Upper lobe of right lung (tissue), 1 donor: ENCODE data around the gene C5AR1. TPM values are rescaled to one million over a fixed set of nuclear protein-coding genes. Genes with fewer than 3 reads are reported as not detected.

Source experiments
- ATAC-seq: fragments of 200-7000 bp; cut with Tn5 transposase; one replicate; pipeline ENCODE4 v1.9.1; 2020; ENCODE audit warnings: mild to moderate bottlenecking, moderate library complexity
- DNase-seq: peaks from one replicate; pipeline ENCODE4 v3.0.0-alpha.2; 2020
- H3K27ac ChIP-seq: fragments of 200-600 bp; one replicate; pipeline ENCODE4 v1.8.0; 2022
- H3K27me3 ChIP-seq: fragments of 200-600 bp; one replicate; pipeline ENCODE4 v1.8.0; 2022; ENCODE audit warnings: mild to moderate bottlenecking
- H3K36me3 ChIP-seq: fragments of 200-600 bp; one replicate; pipeline ENCODE4 v1.8.0; 2022
- H3K4me1 ChIP-seq: fragments of 200-600 bp; one replicate; pipeline ENCODE4 v1.8.0; 2022
- H3K4me3 ChIP-seq: fragments of 200-600 bp; one replicate; pipeline ENCODE4 v1.8.0; 2022; ENCODE audit warnings: mild to moderate bottlenecking
- H3K9me3 ChIP-seq: fragments of 200-600 bp; one replicate; pipeline ENCODE4 v1.8.0; 2022
- intact Hi-C: fragments of 100-400 bp; cut with DNase I; formaldehyde crosslinking; loops from one replicate; pipeline ENCODE4 v1.11.0; 2022
- total RNA-seq: library from RNA; stranded (reverse); fragmentation: NEBNext Ultra II Directional; extraction: Animal tissue kit (Norgen Biotek cat#: 25700); gene quantifications from one replicate; pipeline ENCODE4 v1.2.1, GENCODE V29; 2021
- TF ChIP-seq, protein P1 (sequence below): fragments of 200-600 bp; IDR thresholded peaks from one replicate; pipeline ENCODE4 v1.8.0; 2022; ENCODE audit warnings: antibody characterized with exemption
- donor health status: DM: no; HTN: yes; CAD: no; lungs with severe emphysema.

C5AR1 gene
- total RNA-seq, 1 donor from 2014 or later: 58.9 TPM

DNA sequence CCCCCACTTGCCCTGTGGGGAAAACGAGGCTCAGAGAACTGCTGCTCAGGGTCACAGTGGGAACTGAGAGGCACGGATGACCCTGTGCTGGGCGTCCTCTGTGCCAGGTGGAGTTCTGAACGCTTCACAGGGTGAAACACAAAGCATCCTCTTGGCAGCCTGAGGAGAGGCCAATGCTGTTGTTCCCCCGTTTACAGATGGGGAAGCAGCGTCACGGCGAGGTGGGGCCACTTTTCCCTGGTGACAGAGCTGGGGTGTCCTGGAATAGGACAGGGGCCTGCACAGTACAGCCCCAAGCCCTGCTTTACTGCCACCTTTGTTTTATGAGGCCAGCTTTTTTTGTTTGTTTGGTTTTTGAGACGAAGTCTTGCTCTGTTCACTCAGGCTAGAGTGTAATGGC, 61.6 kb downstream of the C5AR1 start:
- ATAC-seq: no peak
- intact Hi-C loops: no loop called here

More for the DNA sequence above, 61.6 kb downstream of the C5AR1 start:
- TF ChIP-seq, protein P1, sequence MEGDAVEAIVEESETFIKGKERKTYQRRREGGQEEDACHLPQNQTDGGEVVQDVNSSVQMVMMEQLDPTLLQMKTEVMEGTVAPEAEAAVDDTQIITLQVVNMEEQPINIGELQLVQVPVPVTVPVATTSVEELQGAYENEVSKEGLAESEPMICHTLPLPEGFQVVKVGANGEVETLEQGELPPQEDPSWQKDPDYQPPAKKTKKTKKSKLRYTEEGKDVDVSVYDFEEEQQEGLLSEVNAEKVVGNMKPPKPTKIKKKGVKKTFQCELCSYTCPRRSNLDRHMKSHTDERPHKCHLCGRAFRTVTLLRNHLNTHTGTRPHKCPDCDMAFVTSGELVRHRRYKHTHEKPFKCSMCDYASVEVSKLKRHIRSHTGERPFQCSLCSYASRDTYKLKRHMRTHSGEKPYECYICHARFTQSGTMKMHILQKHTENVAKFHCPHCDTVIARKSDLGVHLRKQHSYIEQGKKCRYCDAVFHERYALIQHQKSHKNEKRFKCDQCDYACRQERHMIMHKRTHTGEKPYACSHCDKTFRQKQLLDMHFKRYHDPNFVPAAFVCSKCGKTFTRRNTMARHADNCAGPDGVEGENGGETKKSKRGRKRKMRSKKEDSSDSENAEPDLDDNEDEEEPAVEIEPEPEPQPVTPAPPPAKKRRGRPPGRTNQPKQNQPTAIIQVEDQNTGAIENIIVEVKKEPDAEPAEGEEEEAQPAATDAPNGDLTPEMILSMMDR: no peak
- H3K27me3 ChIP-seq: no peaks in the 10 kb centered on the region
- no peaks in the 10 kb centered on the region for H3K4me1 ChIP-seq
- H3K4me3 ChIP-seq: no peak overlapping the region
- no peak overlapping the region for H3K27ac ChIP-seq
- peaks cover 80% of the 10 kb centered on the region for H3K36me3 ChIP-seq
- no peaks in the 10 kb centered on the region for H3K9me3 ChIP-seq
- no peak for DNase-seq

Other genes starting within 250 kb of the C5AR1 start
- gene ZC3H4, start 196.1 kb upstream of the C5AR1 start, total RNA-seq: 47.5 TPM
- gene SAE1, start 179.0 kb upstream of the C5AR1 start, total RNA-seq: 57.6 TPM
- 20.1 TPM for gene BBC3, start 78.7 kb upstream of the C5AR1 start, total RNA-seq
- 36.1 TPM for gene CCDC9, start 53.3 kb upstream of the C5AR1 start, total RNA-seq
- 18.2 TPM for gene INAFM1, start 35.0 kb upstream of the C5AR1 start, total RNA-seq
- gene C5AR2, start 22.3 kb downstream of the C5AR1 start, total RNA-seq: 3.5 TPM
- 15.8 TPM for gene DHX34, start 39.5 kb downstream of the C5AR1 start, total RNA-seq
- 4.3 TPM for gene MEIS3, start 109.7 kb downstream of the C5AR1 start, total RNA-seq
- 0.23 TPM for gene SLC8A2, start 162.0 kb downstream of the C5AR1 start, total RNA-seq
- 9.3 TPM for gene KPTN, start 174.4 kb downstream of the C5AR1 start, total RNA-seq
- 134 TPM for gene NAPA, start 205.2 kb downstream of the C5AR1 start, total RNA-seq